Occipital lobe (tissue), 3 donors: Measurements from ENCODE around the gene GDPD2. TPM values are rescaled to one million over a fixed set of nuclear protein-coding genes. Genes with fewer than 3 reads are reported as not detected.

ENCODE experiments used
- DNase-seq: peaks from one replicate; lab custom pipeline; 2025; lab: John Stamatoyannopoulos, UW
- small RNA-seq: library from RNA; depleted of rRNA; stranded (forward); fragments of <200 nt; gene quantifications from one replicate; pipeline ENCODE3, GENCODE V24; 2014
- total RNA-seq: library from RNA; depleted of rRNA; stranded (reverse); fragments of >200 nt; gene quantifications from one replicate; pipeline ENCODE4 v1.2.3, GENCODE V29; 2014

GDPD2 gene
- total RNA-seq, 1 donor from 2014 or later = 2.5 TPM

DNA sequence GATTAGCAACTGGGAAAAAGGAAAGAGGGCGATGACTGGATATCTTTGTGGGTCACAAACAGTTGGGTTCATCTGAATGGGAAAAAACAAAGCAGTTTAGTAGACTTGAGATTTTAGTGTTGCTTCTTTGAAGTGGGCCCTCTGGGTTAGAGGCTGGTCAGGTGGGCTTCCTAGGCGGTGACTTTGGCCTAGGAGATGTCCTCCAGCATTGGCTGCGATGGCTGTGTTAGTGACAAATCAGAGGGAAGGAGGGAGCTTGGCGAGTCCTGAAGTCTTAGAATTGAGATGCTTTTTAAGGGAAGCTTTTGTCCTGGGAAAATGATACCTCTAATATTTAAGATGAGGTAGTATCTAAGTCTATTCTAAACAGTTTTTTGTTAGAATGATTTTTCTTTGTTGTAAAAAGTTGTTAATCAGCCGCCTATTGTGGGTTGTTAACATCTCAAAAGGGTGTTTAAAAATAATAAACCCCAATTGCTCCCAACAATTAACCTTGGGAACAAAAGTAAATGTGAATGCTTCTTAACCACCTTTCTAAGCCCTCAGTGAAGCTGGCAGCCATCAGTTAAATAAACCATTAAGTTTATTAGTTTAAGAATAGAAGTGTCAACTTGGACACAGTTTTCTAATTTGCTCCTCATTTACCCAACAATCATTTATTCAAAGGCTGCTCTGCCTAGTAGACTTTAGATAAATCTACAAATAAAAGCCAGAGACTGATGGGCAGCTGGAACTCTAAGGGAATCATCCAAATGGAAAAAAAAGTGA, 53.2 kb downstream of the GDPD2 start:
- DNase-seq = no peak

DNA sequence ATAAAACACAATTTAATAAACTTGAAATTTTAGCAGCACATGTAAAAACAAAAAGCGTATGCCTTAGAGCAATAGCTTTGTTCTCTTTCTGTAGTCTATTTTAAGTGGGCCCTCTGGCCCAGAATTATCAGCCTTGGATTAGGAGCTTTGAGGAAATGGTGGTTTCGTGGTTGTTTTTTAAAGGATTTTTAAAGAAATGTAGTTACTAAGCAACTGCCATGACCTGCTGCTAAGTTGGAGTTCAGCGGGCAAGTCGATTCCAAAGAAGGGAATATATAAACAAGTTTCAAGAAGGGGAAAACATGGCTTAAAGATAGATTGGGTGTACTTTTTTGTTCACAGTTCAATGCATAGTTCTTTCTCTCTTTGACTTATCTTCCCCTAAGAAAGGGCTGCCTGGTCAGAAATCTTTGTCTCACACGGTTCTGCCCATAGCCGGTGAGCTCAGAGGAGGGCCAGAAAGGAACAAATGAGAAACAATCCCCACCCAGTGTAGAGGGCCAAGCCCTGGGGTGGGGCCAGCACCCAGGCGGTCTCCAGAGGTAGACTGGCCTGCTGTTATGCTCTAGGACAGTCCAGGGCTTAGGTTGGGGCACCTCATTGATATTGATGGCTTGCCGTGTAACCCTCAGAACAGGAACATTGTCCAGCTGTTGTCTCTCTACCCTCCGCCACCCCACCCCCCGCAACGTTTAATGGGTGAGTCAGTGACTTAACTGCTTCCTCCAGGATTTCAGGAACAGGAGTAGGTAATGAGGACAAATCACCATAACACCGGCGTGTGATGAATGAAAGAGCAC, 54.0 kb downstream of the GDPD2 start:
- no peak for DNase-seq

DNA sequence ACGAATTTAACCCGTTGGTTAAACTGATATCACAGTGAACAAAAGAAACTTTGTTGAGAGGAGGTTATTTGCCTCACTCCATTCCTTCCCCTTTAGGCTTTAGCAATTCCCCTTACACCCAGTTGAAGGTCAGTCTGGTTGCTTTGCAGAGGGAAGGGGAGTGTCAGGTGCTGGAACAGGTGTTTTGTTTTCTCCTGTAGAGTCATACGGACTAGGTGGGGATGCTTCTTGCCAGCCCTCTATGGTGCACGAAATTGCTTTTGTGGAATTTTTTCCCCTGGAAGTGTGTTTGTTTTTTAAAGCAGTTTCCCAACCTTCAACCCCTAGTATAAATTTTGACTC, 54.6 kb downstream of the GDPD2 start:
- no peak for DNase-seq

DNA sequence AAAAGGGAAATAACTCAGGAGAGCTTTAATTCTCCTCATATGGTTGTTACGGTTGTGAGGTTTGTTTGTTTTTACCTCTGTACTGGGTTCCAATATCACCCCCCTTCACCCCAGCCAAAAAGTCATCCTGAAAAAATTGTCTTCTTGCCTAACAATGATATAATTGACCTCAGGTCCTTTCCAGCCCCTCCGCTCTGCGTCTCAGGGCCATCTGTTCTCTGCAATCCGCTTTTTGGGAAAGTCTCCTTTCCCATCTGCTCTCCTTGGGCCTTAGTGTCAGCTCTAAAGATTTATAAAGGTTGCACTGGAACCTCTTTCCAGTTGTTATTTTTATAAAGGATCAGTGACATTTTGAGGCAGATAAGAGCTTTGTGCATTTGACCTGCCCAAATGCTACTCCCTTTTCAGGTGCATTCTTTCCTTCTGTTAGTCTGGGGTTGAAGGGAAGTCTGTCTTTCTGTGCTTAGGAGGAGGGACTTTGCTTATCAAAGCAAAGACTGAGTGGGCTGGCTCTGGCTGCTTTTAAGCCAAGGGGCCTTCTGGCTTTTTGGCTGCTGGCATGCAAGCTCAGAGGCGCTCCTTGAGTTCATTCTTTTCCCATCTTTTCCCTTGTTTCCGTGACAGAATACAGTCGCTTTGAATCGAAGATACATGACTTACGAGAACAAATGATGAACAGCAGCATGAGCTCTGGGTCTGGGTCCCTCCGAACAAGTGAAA, 55.6 kb downstream of the GDPD2 start:
- no peak for DNase-seq

DNA sequence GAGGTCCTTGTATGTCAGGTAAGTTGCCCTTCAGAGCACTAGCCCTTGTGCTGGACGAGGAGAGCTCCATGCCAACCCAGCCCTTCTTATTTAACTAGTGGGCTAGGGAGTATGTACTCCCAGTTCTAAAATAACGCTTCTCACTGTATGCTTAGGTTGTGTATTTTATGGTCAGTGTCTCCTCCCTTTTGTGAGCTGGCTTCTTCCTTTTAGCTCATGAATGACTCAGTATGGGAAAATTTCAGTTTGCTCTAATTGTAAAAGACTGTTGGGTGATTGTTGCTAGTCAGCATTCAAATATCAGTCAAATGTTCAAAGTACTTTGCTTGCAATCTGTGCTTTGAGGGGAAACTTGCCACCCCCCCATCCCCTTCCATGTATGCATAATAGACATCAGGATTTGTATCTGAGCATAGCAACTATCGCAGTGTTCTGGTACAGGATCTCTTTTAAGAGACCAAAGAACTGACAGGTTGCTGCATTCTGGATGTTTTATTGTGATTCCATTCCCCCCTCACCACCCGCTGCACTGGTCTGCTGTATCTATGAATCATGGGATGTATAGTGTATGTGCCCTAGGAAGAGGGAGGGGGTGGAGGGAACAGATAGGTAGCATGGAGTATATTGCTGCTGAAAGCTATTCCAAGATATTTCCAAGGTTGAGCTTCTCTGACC, 56.3 kb downstream of the GDPD2 start:
- DNase-seq = no peak

DNA sequence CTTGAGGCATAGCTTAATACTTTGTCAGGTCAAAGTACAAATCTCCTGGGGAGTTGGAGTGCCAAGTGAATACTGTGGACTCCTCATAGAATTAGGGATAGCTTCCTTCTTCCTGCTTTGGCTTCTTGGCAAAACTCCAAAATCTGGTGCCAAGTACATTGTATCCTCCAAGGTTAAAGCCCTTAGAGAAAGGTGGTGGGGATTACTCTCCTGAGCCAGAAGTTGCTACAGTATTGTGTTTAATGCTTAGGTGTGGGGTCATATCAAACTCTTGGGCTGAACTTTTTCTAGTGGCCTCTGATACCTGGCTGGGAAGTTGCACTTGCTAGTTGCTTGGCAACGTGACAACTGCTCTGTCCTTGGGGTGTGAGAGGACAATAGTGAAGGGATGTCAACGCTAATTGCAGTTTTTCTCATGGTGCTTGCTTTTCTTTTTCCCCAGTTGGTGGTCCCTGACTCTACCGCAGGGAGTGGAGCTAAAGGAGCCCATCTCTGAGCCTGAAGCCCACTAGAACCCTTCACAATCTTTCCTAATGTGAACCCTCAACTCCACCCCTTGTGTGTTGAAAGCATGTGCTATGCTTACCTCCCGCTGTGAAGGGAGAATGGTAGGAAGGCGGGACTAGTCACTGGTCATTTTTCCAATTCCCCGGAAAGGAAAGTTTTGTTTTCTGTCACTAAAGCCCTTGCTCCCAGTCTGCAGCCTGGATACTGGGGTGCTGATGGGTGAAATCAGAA, 57.0 kb downstream of the GDPD2 start:
- no peak for DNase-seq

DNA sequence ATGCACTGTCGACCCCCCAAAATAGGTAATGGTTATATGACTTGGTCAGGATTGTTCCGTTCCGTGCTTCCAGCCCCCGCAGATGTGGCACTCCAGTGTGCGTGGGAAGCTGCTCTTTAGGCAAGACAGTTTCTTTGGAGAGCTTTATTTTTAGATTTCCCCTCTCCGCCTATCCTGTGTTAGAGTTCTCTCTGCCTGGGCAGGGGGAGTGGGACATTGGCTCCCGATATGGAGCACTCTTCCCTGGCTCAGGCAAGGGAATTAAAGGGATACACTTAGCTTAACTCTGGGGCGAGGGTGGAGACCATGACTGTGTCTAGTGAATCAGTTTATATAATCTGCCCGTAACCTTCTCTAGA, 57.5 kb downstream of the GDPD2 start:
- peak; percentile 24 for DNase-seq

DNA sequence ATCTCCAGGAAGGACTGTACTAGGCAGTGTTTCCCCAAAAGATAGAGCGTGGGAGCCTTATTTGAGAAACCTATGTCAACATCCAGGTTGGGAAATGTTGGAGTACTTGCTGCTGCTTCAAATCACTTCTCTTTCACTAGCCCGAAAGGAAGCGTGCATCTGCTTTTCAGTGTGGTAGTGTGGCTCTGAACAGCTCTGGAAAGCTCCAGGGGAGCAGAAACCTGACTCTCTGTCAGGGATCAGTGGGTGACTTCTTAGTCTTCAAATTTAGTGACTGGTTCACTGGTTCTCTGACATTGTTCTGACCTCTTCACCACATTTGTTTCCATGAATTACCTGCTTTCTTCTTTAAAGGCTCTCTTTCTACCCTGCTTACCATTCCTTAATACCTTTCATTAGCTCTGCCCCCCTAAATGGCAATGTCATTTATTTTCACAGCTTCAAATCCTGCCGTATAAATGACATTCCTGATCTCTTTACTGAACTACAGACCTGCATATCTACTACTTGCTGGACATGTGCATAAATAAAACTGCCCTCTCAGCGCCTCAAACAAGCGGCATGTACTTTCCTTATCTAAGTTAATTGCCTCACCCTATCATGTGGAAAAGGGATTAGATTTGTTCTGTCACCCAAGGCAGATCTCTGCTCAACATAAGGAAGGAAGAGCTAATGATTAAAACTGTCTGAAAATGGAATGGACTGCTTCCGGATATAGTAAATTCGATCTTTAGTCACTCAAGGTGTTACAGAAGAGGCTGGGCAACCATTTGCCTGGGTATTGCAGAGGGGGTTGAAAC, 58.6 kb downstream of the GDPD2 start:
- no peak for DNase-seq

DNA sequence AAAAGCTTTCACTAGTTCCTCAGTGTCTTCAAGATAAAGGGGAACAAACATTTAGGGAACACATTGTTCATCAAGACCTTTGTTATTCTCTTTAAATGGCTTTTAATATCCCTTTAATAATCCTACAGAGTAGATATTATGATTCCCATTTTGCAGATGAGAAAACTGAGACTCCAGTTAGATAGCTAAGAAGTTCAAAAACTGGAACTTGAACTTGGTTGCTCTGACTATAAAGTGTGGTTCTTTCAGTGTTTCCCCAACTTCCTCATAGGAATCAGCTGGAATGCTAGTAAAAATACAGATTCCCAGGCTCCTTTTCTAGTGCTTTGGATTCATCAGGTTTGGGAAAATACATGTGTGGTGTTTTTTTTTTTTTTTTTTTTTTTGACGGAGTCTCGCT, 59.2 kb downstream of the GDPD2 start:
- no peak for DNase-seq

Small RNA genes lying within 50 kb of the gene (small RNA-seq; reads per million reads assigned to genes)
- gene RNU4-81P = not detected
- 5.0 reads per million, percentile 90 among the genes with 10 or more reads in this experiment for gene RNY4P23

Other genes starting within 250 kb of the GDPD2 start
- not detected for gene DGAT2L6, start 245.8 kb upstream of the GDPD2 start, total RNA-seq
- gene AWAT1, start 188.7 kb upstream of the GDPD2 start, total RNA-seq = not detected
- gene P2RY4, start 163.1 kb upstream of the GDPD2 start, total RNA-seq = 0.16 TPM
- gene ARR3, start 155.0 kb upstream of the GDPD2 start, total RNA-seq = not detected
- gene RAB41, start 141.1 kb upstream of the GDPD2 start, total RNA-seq = not detected
- 26.5 TPM for gene PDZD11, start 133.4 kb upstream of the GDPD2 start, total RNA-seq
- gene KIF4A, start 133.2 kb upstream of the GDPD2 start, total RNA-seq = 2.7 TPM
- 84.1 TPM for gene DLG3, start 21.5 kb downstream of the GDPD2 start, total RNA-seq